Cardiac septum (tissue), 1 donor: ENCODE results near the gene TMEM220. TPM values are rescaled to one million over a fixed set of nuclear protein-coding genes. Genes with fewer than 3 reads are reported as not detected.

Experiments used
- DNase-seq: peaks from one replicate; pipeline ENCODE4 v3.0.0-alpha.2; 2020; ENCODE audit warnings: low spot score
- intact Hi-C: fragments of 100-400 bp; cut with DNase I; formaldehyde crosslinking; loops from one replicate; pipeline ENCODE4 v1.14.0; 2022
- long read RNA-seq: library from polyadenylated mRNA; unstranded; transcript quantifications from one replicate; pipeline ENCODE4 v2.0.0, GENCODE V29; 2021
- total RNA-seq: library from RNA; stranded (reverse); fragmentation: NEBNext Ultra II Directional; extraction: Animal tissue kit (Norgen Biotek cat#: 25700); gene quantifications from one replicate; pipeline ENCODE4 v1.2.1, GENCODE V29; 2021
- donor health status: DM: no; HTN: no; CAD: no.

TMEM220 gene
- total RNA-seq = 3.7 TPM
- long read RNA-seq, transcript TMEM220-202 (5 exons, 1,402 nt) = major isoform, 5 of 6 reads
- long read RNA-seq, partial matches to known transcripts = 0 of 6 reads
- long read RNA-seq, other reads (novel, unspliced or antisense) = 1 of 6 reads

DNA sequence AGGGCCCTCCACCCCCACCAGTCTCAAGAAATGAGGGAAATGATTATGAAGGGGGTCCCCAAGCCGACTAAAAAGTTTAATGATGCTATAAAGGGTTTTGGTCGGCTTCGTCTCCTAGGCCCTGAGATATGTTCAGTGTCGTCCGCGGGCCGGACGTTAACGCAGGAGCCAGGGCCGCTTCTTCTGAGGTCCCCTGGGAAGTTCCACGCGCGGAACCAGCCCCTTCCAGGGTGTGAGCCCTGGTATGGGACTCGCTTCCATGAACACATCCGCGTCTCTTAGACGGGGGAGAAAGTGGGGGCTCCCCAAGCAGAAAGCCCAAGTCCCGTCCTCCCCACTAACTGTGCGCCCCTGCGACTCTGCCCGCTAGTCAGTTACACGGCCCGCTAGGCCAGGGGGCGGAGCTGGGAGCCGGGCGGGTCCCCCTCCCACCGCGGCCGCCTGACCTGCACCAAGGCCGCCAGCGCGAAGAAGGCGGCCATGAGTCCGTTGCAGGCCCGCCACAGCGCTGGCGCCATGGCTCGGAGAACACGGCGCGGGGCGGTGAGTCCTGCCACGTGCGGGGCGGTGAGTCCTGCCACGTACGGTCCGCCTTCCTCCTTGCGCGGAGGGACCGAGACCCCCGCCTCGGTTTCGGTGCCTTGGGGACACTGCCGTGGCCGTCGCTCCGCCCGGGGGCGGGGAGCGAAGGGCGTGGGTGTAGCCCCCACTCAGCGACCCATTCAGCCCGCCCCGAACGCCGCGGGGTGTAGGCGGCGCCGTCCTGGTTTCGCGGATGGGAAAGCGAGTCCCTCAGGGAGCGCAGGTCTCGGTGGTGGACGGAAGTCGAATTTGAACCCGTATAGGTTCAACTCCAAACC lies at the start of gene TMEM220:
Gene TMEM220, minus strand, starts transcription at position 690 of the 860 bp plus-strand sequence. Its CDS starts 172 bp downstream, at position 518.
- intact Hi-C loops = loop anchor here (1.0 kb wide), 1 partner anchor 32 kb away; the partner anchor contains the start of genes ADPRM and SCO1
- DNase-seq = peak; percentile 88

DNA sequence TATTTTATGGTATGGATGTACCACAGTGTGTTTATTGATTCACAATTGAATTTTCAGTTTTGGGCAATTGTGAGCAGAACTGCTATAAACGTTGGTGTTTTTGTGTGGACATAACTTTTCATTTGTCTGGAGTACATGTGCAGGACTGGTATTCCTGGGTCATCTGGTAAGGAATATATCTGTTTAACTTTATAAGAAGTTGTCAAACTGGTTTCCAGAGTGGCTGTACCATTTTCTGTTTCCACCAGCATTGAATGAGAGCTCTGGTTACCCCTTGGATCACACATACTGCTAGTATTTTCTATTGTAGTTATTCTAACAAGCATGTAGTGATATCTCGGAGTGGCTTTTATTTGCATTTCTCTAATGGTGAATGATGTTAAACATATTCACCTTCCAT lies 49.8 kb upstream of the TMEM220 start:
- intact Hi-C loops = no loop called here
- no peak for DNase-seq

DNA sequence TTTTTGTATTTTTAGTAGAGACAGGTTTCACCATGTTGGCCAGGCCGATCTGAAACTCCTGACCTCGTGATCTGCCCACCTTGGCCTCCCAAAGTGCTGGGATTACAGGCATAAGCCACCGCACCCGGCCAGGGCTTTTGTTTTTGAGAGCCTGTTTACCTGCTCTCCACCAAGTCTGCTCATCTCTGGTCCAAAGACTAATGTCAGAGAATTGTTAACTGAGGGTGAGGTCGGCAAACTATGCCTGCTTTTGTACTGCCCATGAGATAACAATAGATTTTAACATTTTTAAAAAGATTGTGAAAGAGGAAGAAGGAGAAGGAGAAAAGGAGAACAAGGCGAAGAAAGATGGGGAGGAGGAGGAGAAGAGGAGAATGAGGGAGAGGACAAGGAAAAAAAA lies 48.1 kb upstream of the TMEM220 start:
- intact Hi-C loops = no loop called here
- no peak for DNase-seq

DNA sequence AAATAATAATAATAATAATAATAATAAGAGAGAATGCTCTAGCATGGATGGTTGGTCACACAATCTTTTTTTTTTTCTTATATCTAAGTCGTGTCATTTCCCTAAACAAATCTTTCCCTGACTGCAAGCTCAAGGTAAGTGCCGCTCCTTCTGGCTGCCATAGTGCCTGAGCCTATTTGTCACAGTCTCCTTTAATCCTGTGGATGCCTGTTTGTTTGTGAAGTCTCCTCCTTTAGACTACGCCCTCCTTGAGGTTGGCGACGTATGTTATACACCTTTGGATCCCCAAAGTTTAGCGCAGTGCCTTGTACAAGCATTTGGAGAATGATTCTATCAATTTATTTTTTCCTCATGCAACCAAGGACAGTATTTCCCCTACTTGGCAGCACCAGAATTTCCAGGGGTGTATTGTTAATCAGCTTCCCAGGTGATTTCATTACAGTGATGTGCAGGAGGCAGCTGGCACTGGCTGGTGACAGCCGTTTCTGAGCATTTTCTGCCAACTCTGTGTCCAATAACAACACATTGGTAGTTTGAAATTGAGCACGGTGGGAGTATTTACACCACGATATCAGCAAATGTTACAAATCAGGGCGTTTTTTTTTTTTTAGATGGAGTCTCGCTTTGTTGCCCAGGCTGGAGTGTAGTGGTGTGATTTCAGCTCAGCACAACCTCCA lies 47.4 kb upstream of the TMEM220 start:
- intact Hi-C loops = no loop called here
- peak; percentile 10 for DNase-seq

DNA sequence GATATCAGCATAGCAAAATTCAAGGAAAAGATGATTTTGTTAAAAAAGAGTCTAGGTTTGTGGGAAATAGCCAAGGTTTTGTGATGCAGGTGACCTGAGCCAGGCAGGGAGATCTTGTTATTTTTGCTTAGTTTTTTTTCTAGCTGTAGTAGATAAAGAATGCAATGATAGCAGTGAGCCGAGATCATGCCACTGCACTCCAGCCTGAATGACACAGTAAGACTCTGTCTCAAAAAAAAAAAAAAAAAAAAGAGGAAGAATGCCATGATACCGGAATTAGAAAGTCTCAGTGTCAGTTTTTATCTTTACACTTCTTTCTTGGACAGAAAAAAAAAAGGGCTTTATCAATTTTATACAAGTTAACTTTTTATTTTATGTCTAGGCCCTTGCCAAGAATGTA lies 46.6 kb upstream of the TMEM220 start:
- intact Hi-C loops = no loop called here
- DNase-seq = no peak

DNA sequence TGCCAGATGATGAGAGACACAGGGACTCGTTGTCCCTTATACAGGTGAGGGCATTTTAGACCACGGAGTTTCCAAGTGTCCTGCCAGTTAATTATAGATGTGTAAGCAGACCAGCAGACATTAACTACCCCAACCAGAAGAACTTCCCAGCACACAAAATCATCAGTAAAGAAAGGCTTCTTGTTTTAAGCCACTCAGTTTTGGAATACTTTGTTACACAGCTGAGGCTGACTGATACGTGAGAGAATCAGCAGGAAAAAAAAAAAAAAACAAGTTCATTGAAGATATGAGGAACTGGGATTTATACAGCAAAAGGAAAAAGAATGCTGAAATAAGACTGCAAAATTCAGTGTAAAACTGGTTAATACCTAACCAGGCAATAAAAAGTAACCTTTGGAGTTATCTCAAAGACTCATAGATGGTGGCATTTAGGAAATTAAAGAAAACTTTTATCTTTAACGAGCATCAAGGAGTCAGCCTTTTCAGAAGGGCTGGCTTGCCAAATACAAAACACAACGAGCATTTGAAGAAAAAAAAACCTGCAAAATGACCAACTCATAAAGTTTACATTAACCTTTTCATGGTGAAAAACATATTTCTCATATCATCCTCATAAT lies 46.0 kb upstream of the TMEM220 start:
- DNase-seq = no peak
- intact Hi-C loops = no loop called here

DNA sequence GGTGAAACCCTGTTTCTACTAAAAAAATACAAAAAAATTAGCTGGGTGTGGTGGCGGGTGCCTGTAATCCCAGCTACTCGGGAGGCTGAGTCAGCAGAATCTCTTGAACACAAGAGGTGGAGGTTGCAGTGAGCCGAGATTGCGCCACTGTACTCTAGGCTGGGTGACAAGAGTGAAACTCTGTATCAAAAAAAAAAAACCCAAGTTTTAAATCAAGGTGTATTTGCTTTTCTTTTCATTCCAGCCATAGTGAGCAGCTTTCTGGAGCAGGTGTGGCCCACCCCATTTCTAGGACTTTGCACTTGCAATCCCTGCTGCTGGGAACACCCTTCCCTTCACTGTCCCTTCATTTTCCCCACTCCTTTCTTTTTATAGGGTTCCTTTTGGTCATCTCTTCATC lies 45.2 kb upstream of the TMEM220 start:
- no peak for DNase-seq
- intact Hi-C loops = no loop called here

DNA sequence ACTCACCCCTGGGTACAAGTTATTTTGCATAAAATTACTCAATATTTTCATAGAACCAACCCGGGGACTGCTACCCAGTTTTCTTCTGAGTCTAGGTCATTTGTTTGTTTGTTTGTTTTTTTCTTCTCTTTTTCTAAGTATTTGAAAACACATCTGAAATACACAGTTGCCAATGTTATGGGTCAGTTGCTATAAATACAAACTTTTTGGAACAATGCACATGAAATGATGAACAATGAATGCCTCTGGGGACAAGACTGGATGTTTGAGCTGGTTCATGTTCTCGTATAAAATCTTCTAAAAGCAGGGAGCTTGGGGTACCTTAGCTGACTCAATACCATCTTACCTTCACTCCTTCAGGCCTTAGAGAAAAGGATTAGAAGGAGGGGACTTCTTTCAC lies 43.6 kb upstream of the TMEM220 start:
- intact Hi-C loops = no loop called here
- peak; percentile 12 for DNase-seq

DNA sequence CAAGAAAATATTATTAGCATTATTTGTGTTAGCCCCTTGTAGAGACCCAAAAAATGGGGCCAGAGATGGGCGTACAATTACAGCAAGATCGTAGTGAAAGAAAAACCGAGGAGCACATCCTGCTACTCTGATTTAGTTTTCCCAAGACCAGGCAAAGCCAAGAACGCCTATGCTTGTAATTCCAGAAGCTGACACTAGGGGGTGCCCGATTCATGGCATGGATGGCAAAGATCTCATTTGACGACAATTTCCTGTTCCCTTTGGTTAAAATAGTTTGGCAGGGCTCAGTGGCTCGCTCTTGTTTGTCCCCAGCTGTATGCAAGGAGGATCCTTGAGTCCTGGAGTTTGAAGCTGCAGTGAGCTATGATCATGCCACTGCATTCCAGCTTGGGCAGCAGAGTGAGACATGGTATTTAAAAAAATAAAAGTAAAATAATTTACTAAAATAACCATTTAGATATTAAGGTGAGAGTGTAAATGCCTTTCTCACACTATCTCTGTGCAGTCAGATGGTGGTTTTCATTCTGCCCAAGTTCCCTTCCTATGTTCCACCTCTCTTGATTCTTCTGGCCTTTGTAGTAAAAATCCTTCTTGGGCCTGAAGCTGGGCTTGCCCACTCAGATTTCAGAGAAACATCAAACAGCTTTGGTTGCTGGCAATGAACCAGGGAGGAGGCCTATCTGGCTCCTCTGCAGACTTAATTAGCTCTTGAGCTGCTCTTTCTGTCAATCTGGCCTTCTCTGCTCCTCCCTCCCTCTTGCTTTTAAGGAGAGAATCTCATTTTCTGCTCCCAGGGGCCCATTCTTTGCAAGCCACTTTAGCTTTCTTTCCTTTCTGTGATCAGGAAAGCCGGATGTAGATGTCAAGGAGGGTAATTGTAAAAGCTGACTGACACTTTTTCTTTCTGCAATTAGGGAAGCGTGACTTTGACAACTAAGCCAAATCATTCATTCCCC lies 42.9 kb upstream of the TMEM220 start:
- intact Hi-C loops = no loop called here
- DNase-seq = peak; percentile 26

DNA sequence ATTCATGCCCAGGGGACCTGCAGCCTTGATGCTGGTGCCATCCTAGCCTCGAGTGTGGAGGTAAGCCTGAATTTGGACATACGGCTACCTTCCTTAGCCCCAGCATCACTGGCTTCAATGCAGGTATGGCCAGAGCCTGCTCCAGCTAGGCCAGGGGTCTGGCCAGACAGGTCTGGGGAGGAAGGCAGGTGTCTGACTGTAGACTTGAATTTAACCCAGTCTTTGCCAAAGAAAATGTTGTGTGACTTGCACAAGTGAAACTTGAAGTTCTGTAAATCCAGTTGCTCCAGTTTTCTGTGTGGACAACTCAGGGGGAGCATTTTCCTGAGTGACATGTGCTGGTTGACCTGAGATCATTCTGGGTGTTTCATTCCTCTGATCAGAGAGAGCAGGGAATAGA lies 41.3 kb upstream of the TMEM220 start:
- intact Hi-C loops = no loop called here
- DNase-seq = peak; percentile 15

DNA sequence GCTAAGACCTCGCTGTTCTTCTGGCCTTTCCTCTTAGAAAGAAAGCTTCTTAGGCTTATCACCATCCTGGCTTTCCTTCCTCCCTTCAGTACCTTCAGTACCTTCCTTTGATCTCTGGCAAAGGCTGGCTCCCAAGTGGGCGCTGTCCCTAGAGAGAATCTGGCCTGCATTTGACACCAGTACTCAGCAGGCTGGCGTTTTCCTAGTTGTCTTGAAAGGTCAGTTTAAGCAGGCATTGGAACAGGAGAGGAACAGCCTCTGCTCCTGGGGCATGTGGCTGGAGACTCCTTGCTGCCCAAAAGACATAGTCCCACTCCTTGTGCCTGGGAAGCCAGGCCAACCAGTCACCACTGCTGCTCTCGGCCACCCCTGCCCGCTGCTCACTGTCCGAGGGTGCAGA lies 40.0 kb upstream of the TMEM220 start:
- DNase-seq = no peak
- intact Hi-C loops = no loop called here

DNA sequence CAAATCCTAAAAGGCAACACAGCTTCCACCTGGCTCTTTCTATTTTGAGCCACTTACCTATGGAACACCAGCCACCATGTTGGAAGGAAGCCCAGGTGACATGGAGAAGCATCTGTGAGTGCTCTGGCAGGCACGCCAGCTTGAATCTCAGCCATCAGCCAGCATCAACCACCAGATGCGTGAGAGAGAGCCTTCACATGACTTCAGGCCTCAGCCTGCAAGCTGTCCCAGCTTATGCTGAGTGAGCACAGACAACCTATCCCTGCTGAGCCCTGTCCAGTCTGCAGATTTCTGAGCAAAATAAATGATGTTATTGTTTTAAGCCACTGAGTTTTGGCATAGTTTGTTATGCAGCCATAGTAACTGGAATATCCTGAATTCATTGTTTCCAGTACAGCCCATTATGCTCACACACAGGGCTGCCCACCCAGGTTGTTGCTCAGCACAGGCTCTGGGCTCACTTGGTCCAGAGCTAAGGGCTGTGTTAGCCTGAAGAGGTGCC lies 39.0 kb upstream of the TMEM220 start:
- intact Hi-C loops = no loop called here

DNA sequence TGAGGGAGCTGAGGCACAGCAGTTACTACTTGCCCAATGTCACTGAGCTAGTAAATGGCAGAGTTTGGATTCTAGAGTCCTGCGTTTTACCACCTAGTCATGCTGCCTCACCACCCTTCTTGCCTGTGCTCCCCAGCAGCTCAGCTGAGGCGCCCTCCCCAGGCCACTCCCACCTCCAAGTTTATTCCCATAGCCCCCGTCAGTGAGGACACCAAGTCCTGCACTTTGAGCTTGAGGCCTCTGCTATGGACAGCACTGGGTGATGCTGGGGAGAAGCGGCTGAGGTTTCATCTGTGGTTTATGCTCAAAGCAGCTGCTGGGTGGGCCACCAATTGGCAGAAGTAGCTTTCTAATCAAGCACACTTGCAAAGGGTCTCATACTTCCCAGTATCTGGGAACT lies 37.4 kb upstream of the TMEM220 start:
- intact Hi-C loops = no loop called here
- DNase-seq = no peak

More for the DNA sequence above, 39.0 kb upstream of the TMEM220 start:
- DNase-seq = no peak

DNA sequence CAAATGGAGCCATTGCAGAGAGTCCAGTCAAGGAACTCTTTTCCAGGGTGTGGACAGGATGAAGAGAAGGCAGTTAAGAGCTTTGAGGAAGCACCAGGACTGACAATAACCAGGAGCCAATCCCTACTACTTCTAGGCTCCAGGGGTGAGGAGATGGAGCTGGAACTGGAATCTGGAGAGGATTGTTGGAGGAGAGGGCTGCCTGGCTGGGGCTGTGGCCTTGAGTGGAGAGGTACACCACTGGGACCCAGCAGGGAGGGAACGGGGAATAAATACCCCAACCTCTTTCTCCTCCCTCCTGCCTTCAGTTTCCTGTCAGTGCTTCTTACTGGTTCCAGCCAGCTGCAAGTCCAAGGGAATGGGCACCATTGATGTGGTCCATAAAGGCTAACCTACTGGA lies 32.2 kb upstream of the TMEM220 start:
- DNase-seq = no peak
- intact Hi-C loops = no loop called here

DNA sequence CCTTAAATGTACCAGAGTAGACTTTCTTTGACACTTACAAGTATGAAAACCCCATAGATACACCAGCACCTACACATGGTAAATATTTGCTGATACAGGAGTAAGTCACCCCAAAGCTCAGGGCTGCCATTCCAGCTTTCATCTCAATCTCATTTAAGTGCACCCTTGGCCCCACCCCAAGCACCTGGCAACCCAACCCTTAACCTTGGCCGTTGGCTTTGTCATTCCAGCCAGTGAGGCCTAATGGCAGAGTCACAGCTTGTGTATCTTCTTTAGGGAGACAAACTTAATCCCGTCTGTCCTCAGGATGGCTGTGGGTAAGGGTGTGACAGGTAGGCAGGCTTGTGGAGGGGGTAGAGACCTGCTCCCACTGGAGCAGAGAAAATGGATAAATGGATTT lies 31.5 kb upstream of the TMEM220 start:
- no peak for DNase-seq
- intact Hi-C loops = no loop called here

DNA sequence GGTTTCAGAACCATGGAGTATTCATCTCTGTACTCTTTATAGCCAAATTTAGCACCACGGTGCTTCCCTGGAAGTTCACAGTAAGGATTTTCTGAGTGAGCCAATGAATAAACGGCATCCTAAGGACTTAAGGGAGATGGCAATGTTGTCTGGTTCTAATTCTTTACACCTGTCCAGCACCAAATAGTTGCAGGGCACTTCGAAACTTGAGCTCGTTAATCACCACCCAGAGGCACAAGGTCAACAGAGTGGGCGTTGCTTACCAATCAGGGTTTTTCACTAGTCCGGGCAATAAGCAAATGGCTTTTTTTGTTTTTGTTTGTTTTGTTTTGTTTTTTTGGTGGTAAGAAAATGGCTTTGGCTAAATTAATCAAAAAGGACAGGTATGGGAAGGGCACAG lies 28.2 kb upstream of the TMEM220 start:
- no peak for DNase-seq
- intact Hi-C loops = no loop called here

DNA sequence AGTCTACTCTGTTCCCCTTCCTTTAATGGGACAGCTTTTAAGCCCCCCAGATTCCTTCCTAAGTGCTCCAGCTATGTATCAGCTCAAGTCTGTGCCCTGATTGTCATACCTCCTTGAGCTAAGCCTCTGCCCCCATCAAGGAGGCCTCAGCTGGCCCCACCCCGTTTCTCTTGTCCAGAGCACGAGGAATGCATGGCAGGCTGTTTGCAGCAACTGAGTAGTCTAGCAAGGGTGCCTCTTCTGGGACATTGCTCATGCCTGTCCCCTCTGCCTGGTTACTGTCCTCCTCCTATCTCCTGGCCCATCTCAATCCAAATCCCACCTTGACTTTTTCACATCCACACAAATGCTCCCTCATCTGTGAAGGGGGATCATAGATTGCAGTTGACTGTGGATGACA lies 27.8 kb upstream of the TMEM220 start:
- intact Hi-C loops = no loop called here
- no peak for DNase-seq

DNA sequence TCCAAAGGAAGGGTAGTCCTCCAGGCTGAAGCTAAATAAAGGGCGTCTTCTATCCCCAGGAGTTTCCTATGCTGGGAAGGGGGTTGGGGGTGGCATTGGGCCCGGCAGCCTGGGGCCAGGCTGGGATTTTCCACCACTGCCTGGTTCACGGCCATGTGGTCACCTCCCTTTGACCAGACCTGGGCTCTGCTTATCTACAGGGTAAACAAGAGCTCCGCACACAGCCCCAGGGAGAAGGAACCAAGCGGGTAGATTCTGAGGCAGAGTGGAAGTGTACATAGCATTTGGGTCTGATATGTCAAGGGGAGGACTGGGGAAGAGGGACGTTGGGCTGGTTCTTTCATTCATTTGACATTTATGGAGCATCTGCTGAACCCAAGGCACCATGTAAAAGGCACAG lies 27.2 kb upstream of the TMEM220 start:
- intact Hi-C loops = no loop called here
- peak; percentile 26 for DNase-seq

DNA sequence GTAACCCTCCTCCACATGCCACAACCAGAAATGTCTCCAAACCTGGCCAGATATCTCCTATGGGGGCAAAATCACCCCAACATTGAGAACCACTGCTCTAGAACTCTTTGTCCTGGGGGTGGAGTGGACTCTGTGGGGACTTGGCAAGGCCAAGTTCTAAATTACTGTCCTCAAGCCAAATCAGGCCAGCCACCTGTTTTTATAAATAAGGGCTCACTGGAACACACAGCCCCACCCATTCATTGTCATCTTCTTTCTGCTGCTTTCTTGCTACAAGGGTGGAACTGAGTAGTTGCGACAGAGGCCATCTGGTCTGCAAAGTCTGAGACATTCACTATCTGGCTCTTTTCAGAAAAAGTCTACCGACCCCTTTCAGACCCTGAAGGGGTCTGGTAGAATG lies 26.8 kb upstream of the TMEM220 start:
- no peak for DNase-seq
- intact Hi-C loops = no loop called here
